SK-N-MC (cell line): ENCODE results near the gene SLC26A9.

Source experiments
- DNase-seq: peaks from one replicate; pipeline ENCODE4 v3.0.0-alpha.2; 2011; ENCODE audit warnings: low read depth, low spot score
- H3K27ac ChIP-seq: fragments of 200-600 bp; sonication (generic); 2 replicates; pipeline ENCODE4 v1.5.1; 2016; ENCODE audit warnings: mixed run types
- H3K36me3 ChIP-seq: fragments of 200-600 bp; sonication (generic); 2 replicates; pipeline ENCODE4 v1.6.1; 2017; ENCODE audit warnings: antibody characterized with exemption, low read length, mixed read lengths; ENCODE audit not compliant: insufficient read depth
- H3K4me3 ChIP-seq: fragments of 200-600 bp; sonication (generic); 2 replicates; pipeline ENCODE4 v1.5.1; 2016
- H3K9ac ChIP-seq: fragments of 200-600 bp; sonication (generic); 2 replicates; pipeline ENCODE4 v1.8.0; 2017; ENCODE audit warnings: mixed run types, mixed read lengths; ENCODE audit not compliant: insufficient read length
- H3K9me3 ChIP-seq: fragments of 200-600 bp; sonication (generic); 2 replicates; pipeline ENCODE4 v1.6.1; 2017; ENCODE audit warnings: low read depth, mild to moderate bottlenecking, antibody characterized with exemption, low read length, moderate library complexity, mixed read lengths
- EZH2 ChIP-seq: fragments of 200-600 bp; sonication (generic); IDR thresholded peaks from one replicate; pipeline ENCODE4 v1.6.1; 2017; ENCODE audit warnings: antibody characterized with exemption
- FOXP2 ChIP-seq: optimal IDR thresholded peaks from 2 replicates; pipeline ENCODE3; 2011; ENCODE audit warnings: mild to moderate bottlenecking, moderate library complexity; ENCODE audit not compliant: insufficient read depth; ENCODE audit errors: extremely low read length, control extremely low read depth
- POLR2AphosphoS5 ChIP-seq: IDR thresholded peaks from 2 replicates; pipeline ENCODE4 v1.6.1; 2012; ENCODE audit warnings: mild to moderate bottlenecking, low read depth, low read length, borderline replicate concordance

SLC26A9 gene

DNA sequence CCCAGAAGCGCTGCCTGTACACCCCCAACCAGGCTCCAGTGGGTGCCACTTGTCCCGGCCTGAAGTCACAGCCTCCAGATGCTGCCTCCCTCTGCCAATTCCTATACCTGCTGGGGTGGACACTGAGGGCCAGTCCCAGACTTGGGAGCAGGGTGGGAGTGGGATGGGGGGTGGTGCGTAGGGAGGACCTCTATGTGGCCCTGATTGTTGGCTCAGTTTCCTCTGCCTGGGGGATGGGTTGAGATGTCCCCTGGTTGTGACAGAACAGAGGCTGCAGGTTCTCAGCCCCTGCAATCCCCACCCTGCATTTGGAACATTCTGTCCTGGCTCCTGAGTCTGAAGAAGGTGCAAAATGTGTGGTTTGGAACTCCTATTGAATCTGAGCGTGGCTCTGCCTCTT, 32.8 kb upstream of the SLC26A9 start:
- no peak for TF ChIP-seq FOXP2
- no peak for TF ChIP-seq POLR2AphosphoS5
- no peak for TF ChIP-seq EZH2
- no peak overlapping the region for H3K27ac ChIP-seq
- H3K4me3 ChIP-seq = no peak overlapping the region
- no peak overlapping the region for H3K9ac ChIP-seq
- DNase-seq = no peak
- H3K9me3 ChIP-seq = no peaks in the 10 kb centered on the region
- H3K36me3 ChIP-seq = no peaks in the 10 kb centered on the region

DNA sequence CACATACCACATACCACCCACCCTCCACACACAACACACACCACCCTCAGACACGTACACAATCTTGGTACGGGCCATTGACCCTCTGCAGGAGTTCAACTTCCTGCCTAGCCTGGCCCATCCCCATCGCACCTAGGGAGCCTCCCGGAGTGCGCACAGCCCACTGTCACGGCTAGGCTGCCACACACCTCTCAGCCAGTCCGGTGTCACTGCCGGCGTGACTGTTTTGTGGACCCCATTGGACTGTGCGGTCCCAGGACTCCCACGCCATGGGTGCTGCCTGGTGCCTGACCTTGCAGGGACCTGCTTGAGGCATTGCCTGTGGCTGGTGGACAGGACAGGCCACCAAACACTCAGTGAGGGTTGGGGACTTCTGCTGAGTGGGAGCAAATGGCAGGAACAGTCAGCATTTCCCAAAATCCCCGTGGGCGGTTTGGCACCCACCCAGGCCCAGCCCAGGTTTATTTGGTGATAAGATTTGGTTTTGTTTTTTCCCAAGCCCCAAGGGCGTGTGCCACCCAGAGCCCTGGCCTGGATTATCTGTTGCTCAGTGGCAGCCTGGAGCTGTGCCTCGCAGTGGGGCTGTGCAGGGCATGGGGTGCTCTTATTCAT, 32.2 kb upstream of the SLC26A9 start:
- H3K27ac ChIP-seq = no peak overlapping the region
- no peak overlapping the region for H3K9ac ChIP-seq
- no peak overlapping the region for H3K4me3 ChIP-seq
- DNase-seq = no peak
- H3K9me3 ChIP-seq = no peaks in the 10 kb centered on the region
- no peaks in the 10 kb centered on the region for H3K36me3 ChIP-seq
- no peak for TF ChIP-seq POLR2AphosphoS5
- no peak for TF ChIP-seq EZH2
- TF ChIP-seq FOXP2 = no peak

DNA sequence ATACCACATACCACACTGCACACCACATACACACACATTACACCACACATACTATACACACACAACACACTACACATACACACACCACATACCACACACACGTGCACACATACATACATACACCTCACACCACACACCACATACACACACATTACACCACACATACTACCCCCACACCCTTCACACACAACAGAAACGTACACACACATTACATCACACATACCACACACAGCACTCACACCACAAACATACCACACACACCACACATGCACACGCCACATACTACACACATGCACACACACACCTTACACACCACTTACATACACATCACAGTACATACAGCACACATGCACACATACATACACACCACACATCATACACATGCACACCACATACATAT, 31.5 kb upstream of the SLC26A9 start:
- no peaks in the 10 kb centered on the region for H3K36me3 ChIP-seq
- TF ChIP-seq EZH2 (no peak), FOXP2 (no peak), POLR2AphosphoS5 (no peak)
- DNase-seq = no peak
- H3K9me3 ChIP-seq = no peaks in the 10 kb centered on the region
- no peak overlapping the region for H3K9ac ChIP-seq
- no peak overlapping the region for H3K27ac ChIP-seq
- no peak overlapping the region for H3K4me3 ChIP-seq

GRCh38 chr1:205973377-205974232, 30.3 kb upstream of the SLC26A9 start:
- Histone ChIP-seq H3K9ac (no peak overlapping the region), H3K9me3 (no peaks in the 10 kb centered on the region), H3K27ac (no peak overlapping the region), H3K4me3 (no peak overlapping the region), H3K36me3 (no peaks in the 10 kb centered on the region)
- TF ChIP-seq POLR2AphosphoS5 (no peak), FOXP2 (no peak), EZH2 (no peak)
- no peak for DNase-seq

DNA sequence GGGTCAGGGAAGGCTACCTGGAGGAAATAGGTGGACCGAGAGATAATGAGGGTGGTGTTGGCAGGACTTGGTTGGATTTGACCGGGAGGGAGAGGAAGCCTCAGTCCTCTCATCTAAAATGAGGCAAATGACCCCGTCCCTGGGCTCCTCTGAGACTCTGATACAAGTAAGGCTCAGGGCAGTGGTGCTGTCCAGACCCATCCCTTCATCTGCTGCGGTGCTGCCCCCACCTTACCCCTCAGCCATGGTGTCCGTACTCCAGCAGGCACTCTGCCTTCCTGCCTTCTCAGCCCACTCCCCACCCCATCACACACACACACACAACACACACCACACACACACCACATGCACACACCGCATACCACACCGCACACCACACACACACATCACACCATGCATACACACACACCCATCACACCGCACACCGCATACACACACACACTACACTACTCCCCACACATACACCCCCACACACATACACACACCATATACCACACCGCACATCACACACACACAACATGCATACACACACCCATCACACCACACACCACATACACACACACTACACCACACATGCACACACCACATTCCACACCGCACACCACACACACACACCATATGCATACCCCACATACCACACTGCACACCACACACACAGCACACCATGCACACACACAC, 29.4 kb upstream of the SLC26A9 start:
- Histone ChIP-seq H3K9me3 (no peaks in the 10 kb centered on the region), H3K27ac (no peak overlapping the region), H3K36me3 (no peaks in the 10 kb centered on the region), H3K4me3 (no peak overlapping the region), H3K9ac (no peak overlapping the region)
- no peak for DNase-seq
- TF ChIP-seq FOXP2 = no peak
- no peak for TF ChIP-seq POLR2AphosphoS5
- TF ChIP-seq EZH2 = no peak

- Histone ChIP-seq H3K9ac (no peak overlapping the region), H3K4me3 (no peak overlapping the region), H3K27ac (no peak overlapping the region), H3K36me3 (no peaks in the 10 kb centered on the region), H3K9me3 (no peaks in the 10 kb centered on the region)
- TF ChIP-seq POLR2AphosphoS5 (no peak), EZH2 (no peak), FOXP2 (no peak)
- no peak for DNase-seq
Observed at GRCh38 chr1:205972081-205972480, 28.8 kb upstream of the SLC26A9 start.

DNA sequence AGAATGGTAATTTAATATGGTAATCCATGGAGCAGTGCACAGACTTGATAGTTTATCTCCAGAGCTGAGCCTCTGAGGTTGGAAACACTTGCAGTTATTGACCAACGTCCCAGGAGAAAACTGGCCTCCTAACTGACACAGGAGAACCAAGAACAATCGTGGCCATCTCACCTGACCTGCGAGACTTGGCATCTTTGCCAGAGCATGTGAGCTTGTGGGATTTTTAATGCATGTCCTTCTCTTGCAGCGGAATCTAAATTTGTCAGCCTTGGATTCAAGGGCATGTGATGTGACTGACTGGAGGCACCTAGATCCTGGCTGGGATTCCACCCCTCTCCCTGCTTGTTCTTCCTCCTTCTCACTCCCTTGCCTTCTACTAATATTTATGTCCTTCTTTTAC, 27.8 kb upstream of the SLC26A9 start:
- no peak overlapping the region for H3K27ac ChIP-seq
- no peak for DNase-seq
- H3K4me3 ChIP-seq = no peak overlapping the region
- no peaks in the 10 kb centered on the region for H3K36me3 ChIP-seq
- TF ChIP-seq FOXP2 (no peak), POLR2AphosphoS5 (no peak), EZH2 (no peak)
- no peaks in the 10 kb centered on the region for H3K9me3 ChIP-seq
- no peak overlapping the region for H3K9ac ChIP-seq

GRCh38 chr1:205970486-205970885, 27.2 kb upstream of the SLC26A9 start:
- DNase-seq = no peak
- no peak overlapping the region for H3K27ac ChIP-seq

DNA sequence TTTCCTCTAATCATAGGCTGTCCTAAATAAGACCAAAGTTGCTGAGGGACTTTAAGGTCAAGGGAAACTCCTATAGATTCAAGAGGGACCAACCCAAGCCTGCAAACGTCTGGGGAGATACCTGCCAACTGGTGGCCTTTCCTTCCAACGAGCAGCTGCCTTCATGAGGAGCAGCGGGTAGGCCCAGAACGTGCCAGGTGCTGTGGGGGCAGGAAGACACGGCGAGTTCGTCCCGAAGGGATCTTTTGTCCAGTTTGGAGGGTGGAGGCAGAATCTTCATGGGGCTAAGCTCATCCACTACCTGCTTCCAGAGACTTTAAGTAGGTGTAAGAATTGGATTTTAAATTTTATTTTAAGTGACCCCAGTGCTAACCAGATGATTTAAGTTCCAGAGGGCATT, 26.0 kb upstream of the SLC26A9 start:
- no peak for TF ChIP-seq EZH2
- TF ChIP-seq POLR2AphosphoS5 = no peak
- TF ChIP-seq FOXP2 = no peak
- Histone ChIP-seq H3K9ac (no peak overlapping the region), H3K36me3 (no peaks in the 10 kb centered on the region), H3K4me3 (no peak overlapping the region), H3K9me3 (no peaks in the 10 kb centered on the region), H3K27ac (no peak overlapping the region)
- no peak for DNase-seq

More at GRCh38 chr1:205970486-205970885, 27.2 kb upstream of the SLC26A9 start:
- no peak overlapping the region for H3K9ac ChIP-seq
- H3K9me3 ChIP-seq = no peaks in the 10 kb centered on the region
- no peaks in the 10 kb centered on the region for H3K36me3 ChIP-seq
- no peak overlapping the region for H3K4me3 ChIP-seq
- no peak for TF ChIP-seq FOXP2
- TF ChIP-seq EZH2 = no peak
- no peak for TF ChIP-seq POLR2AphosphoS5
